HG02885 (cell line): ENCODE measurements around the gene FASN.

Source experiments
- ATAC-seq: cut with Tn5 transposase; IDR thresholded peaks from one replicate; pipeline ENCODE4 v1.9.1; 2021; ENCODE audit warnings: mild to moderate bottlenecking; ENCODE audit not compliant: unreplicated experiment, poor library complexity

FASN gene

DNA sequence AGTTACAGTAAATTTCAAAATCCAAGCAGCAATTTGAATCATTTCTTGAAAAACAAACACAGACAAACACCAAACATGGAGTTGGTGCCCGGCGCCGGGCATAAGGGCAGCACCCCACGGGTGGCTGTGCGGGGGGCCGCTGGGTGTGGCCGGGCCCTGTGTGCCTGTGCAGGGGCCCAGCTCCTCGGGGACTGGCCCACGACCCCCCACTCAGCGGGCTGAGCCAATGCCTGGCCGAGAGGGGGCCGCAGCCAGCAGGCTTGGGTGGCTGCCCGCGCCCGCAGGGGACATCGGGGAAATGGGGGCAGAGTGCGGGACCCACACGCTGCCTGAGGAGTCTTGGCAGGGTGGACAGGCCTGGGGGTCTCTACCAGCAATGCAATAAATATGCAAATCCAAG is 19.6 kb downstream of the FASN start:
- ATAC-seq = no peak

DNA sequence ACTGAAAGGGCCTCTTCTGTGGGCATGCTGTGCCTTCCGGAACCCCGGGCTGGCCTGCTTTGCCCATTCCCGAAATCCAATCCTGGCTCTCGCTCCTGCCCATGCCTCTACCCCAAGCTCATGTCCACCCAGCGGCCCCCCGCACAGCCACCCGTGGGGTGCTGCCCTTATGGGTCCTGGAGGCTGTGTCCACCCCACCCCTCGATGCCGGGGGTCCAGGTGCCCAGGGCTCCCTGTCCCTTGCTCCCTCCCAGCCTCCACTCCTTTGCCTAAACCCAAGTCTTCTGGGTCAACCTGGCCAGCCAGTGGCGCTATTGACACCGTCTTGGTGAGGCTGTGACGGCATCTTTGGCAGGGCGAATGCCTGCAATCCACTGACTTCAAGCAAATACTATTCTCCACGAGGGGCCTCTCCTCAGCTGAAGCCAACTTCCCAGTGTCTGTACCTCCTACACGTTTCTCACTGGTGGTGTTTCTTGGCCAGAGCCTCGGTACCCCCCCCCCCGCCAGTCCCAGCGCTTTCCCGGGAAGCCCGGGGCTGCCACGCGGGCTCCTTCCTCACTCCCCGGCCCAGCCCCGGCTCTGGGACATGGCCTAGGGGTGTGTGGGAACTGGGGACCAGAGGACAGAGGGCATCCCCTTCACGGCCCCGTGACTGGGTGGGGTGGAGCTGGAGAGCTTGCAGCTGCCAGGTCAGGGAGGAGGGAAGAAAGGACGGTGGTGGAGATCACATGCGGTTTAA is 20.2 kb downstream of the FASN start:
- no peak for ATAC-seq

DNA sequence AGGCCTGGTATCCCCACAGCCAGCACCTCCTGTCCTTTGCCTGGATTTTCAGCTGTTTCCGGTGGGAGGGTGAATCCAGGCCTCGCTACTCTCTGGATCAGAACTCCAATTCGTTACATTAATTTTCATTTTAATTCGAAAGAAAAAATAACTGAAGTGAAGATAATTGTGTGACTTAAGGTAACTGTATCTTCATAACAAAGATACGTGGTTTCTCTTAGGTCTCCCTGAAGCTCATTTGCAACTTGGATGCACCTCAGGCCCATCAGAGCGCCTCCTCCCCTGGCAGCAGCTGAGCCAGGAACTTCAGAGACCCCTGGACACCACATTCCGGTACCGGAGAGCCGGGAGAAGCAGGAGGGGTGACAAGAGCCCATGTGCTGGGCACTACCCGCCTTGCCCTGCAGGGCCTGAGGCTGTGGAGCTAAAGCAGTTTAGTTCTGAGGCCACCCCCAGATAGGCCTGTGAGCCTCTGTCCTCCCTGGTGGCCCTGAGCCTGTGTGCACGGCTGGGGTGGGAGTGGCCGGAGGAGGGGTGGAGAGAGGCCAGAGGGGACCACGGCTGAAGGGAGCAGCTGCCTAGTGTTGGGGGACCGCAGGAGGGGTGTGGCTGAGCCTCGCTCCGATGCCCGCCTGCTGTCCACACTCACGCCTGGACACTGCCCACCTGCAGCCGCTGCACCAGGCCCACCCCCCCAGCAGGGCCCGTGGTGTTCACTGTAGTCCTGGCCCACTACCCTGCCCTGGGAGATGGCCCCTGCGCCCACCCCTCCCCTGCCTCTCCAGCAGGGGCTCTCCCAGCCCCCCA is 21.0 kb downstream of the FASN start:
- no peak for ATAC-seq

DNA sequence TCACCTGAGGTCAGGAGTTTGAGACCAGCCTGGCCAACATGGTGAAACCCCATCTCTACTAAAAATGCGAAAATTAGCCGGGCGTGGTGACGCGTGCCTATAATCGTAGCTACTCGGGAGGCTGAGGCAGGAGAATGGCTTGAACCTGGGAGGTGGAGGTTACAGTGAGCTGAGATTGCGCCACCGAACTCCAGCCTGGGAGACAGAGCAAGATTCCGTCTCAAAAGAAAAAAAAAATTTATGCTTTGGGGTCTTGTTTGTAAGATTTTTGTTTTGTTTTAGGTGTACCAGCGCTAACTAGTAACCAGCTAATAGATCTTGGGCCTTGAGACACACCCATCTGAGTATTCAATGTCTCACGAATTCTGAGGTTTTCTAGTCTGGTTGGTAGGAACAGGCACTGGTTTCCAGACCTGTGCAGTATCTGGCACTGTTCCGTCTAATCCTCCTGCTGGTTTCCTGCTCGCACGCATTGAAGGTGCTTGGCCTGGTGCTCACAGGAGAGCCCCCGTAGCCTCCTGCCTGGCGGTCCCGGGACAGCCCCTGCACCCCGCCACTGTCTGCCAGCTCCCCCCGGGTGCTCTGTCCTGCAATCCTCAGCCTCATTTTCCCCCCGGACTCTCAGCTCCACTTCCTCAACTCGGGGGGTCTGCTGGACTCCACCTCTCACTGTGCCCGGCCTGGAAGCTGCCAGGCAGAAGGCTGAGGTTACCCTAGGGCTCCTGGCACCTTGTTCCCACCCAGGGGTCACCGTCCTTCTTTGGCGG is 21.8 kb downstream of the FASN start:
- ATAC-seq = no peak

DNA sequence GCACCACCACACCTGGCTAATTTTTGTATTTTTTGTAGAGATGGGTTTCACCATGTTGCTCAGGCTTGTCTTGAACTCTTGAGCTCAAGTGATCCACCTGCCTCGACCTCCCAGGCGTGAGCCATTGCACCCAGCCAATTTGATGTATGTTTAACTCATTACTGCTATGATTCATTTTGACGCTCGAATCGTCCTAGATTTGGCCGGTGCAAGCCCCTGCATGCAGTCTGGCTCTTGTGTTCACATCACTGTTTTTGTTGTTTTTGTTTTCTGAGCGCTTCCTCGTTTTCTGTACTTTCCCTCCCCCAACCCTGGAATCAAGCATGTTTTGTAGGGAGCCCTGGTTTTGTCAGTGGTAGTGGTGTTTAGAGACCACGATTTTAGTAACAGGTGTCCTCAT is 24.6 kb downstream of the FASN start:
- ATAC-seq = no peak

DNA sequence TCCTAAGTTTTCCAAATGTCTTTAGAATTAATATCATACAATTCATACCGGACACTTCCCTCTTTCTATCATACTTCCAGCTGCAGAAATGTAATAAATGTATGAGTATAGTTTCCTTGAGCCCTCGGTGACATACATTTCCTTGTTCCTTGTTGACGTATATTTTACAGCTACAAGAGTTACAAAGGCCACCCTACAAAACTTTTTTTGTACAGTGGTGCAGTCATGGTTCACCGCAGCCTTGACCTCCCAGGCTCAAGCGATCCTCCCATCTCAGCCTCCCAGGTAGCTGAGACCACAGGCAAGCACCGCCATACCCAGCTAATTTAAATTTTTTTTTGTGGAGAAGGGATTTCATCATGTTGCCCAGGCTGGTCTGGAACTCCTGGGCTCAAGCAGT is 25.2 kb downstream of the FASN start:
- ATAC-seq = no peak

DNA sequence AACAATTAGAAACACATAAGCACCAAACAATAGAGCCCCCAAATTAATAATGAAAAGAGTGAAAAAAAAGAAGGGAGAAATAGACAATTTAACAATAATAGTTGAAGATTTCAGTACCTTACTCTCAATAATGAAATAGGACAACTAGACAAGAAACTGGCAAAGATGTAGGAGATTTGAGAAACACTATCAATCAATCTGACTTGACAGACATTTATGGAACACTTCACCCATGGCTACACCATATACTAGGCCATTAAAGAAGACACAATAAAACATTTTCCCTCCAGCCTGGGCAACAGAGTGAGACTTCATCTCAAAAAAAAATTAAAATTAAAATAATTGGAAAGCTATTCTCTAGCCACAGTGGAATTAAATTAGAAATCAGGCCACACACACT is 27.4 kb downstream of the FASN start:
- no peak for ATAC-seq

DNA sequence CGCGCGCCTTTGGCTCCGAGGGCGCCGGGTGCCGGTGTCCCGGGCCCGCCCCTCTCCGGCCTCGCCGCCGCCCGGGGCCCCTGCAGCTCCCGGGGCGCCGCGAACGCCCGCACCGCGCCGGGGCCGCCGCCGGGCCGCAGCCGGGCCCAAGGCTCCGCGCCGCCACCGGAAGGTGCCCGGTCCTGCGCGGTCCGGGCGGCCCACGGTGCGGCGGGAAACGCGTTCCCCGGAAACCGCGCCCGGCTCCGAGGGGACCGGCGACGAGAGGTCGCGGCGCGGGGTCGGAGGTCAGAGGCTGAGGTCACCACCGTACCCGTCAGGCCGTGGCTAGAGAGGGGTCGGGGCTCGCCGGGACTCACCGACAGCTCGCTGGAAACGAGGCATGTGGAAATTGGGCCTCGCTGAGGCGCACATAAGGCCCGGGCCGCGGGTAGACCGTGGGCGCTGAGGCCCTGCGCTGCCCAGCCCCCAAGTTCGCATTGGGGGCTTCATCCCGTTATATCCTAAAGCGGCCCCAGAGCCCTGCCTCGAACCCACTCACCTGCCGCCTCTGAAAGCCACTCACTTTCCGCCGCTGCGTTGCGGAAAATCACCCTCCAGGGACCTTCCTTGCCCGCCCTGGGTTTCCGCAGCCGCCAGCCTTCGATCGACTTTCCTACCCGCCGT is 32.3 kb downstream of the FASN start, which contains the start of gene DUS1L:
Gene DUS1L (minus strand): TSS at position 167 of the 666 bp plus-strand sequence. CDS start 745 bp downstream, outside the sequence.
- peak; percentile 78 for ATAC-seq

DNA sequence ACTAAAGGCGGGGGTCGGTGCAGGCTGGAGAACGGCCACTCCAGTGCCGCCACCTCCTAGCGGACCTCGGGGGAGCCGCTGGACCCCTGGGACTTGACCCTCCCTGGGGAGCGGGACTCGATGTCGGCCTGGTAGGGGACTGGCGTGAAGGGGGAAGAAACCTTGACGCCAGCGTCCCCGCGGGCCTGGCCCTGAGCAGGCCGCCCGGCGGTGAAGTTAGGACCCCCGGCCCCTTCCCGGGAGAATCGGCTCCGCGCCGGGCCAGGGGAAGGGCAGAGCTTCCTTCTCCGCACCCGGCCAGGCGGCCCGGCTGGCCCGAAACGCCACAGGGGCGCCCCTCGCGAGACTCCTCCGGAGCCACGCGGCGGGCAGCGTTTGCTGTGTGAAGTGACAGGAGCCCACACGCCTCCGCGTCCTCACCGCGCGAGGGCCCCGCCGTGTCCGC is 32.8 kb downstream of the FASN start:
- ATAC-seq = peak; percentile 43

DNA sequence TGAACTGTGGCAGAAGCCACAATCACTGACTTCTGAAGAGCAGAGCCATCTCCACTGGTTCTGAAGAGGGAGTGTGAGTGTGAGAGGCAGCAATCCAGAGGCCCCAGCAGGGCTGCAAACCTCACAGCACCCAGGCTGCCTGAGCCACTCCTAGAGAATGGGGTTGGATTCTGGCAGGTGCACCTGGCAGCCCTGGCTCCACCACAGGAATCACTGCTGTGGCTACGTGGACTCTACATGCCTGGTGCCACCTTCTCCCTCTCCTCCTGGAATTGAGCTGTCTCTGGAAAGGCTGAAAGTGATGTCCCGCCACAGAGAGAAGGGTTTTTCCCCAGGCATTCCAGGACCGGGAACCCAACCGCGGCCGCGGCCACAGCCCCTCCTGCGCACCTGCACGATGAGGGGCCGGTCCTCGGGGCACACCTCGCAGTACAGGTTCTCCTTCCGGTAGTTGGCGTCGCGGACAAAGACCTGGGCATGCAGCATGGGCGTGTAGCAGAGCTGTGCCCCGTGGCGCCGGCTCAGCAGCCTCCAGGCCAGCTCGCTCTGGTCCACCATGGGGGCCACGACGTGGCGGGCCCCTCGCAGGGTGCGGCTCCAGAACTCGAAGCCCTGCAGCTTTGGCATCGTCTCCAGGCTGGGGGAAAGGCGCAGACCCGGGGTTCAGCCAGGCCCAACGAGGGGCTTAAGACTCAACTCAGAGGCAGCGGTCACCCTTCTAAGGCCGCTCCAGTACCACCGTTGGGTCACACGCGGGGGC is 33.4 kb downstream of the FASN start:
- no peak for ATAC-seq

DNA sequence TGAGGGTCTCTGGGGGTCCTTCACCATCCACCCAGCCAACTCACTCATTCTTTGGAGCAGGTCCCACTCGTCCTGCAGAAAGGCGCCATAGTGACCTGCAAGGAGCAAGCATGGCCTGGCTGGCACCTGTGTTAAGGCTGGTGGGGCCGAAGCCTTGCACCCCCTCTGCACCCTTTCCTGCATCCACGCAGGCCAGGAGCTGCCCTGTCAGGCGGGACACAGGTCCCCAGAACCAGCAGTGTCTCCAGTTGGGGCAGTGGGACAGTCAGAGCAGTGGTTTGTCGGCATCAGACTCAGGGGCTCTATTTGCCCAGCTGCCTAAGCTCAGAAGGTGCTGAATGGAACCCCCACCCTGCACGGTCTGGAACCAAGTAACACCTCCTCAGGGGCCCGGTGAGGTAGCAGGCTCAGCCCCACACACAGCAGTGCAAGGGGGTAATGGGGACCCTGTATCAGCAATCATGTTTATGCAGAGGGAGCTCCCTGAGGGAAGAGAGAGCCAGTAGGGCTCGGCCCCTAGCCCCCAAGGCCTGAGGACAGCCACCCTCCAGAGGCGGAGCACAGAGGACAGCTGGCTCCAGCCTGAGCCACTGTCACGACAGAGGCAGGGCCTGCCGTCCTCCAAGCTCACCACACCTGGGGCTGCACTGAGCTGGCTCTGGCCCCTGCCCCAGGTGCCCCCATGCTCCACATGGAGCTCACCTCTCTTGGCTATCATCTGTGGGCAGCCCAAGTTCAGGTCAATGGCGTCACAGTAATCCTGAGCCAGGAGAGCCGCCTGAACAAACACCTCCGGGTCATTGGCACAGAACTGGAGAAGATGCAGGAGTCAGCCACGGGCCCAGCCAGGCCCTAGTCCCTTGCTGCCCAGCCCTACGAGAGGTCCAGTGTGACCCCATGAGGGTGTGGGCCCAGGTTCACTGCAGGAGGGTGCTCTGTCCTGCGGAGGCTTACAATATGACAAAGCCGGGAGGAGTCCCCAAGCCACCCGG is 34.3 kb downstream of the FASN start:
- no peak for ATAC-seq

DNA sequence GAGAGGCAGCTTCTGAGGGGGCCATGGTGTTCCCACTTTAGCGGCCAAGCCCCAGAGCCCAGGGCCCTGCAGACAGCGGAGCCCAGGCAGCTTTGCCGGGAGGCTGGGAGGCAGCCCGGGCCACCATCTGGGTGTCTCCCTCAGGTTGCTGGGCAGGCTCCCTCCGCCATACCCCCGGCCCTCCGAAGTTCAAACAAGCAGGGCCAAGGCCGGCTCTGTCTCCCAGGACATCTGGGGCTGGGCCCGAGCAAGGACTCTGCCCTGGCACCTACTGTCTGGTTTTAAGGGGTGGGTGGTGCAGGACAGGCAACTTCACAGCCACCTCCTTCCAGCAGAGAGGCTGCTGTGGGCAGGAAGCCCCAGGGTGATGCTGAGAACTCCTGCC is 35.1 kb downstream of the FASN start:
- ATAC-seq = no peak

DNA sequence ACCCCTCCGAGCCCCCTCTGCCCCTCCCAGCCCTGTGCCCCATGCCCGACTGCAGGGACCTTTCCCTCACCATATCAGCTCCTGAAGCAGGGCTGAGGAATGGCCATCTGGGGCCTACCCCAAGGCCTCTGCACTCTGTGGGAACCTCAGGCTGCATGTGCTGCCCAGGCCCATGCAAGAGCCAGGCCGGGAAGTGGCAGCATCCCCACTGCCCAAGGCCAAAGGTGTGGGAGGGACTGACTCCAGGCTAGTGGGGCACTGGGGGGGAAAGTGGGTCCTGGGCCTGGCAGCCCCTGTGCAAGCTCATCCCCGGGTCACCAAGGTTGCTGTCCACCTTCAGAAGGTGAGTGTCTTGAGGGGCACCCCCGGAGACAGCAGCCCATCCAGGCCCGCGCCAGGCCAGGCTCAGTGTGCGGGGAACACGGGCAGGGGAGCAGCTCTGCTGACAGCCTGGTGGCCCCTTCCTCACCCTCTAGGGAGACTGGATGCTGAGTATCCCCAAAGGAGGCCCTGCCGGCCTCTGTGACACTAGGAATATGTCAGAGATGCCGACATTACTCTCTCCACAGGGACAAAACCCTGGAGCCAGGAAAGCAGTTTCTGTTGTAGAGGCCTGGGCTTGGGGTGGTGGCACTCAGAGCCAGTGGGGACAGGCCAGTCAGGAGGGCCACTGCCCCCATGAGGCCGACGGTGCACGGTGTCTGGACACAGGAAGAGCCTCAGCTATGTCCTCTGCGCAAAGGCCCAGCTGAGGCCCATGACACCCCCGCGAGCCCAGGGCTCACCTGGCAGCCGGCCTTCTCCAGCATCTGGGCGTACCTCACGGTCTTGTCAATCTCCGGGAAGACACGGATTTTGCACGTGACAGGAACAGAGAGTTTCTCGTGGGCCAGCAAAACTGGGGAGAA is 35.7 kb downstream of the FASN start:
- ATAC-seq = no peak

DNA sequence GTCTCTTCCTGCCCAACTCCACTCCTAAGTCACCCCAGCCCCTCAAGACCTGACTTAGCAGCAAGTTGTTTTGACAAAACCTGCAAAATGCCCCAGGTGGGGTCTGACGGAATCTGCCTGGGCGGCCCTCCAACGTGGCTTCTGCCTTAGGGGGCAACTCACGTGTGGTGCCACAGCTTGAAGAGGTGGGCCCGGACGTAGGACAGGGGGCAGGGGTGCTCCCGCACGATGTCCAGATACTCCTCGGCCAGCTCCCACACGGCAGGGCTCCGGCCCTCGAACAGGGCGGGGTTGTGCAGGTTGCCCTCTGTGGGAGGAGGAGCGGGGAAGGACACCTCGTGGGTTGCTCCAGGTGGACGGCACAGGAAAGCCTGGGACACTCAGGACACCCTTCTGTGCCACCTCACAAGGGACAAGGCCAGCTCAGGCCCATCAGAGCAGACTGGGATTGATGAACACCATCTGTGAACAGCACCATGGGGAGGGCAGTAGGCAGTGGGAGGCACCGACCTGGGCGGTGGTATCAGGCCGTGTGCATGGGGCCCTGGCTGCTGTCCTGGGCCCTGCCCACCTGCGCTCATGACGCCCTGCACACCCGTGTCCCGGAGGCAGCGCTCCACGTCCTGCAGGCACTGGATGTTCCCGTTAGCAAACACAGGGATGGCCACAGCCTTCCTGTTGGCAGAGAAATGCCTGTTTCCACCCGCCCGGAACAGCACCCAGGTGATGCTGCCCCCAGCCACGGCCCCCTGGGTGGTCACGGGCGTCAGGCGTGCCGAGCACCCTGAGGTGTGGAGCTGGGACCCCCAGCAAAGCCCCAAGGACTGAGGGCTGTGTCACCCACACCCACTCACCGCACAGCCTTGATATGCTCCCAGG is 36.8 kb downstream of the FASN start:
- no peak for ATAC-seq

DNA sequence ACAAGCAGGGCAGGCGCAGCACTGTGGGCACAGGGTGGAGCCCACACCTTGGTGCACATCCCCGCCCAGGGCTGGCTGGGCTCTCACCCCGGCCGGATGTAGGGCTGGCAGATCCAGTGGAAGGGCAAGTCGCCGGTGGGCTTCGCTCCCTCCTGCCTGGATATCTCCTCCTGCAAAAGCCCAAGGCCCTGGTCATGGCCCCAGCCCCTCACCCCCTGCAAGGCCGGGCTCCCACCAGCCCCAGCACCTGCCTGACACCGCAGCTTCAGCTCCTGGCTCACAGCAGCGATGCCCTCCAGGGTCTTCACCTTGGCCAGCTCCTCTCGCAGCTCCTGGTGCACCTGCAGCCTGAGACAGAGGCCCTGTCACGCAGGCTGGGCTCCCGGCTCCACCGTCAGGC is 37.4 kb downstream of the FASN start:
- no peak for ATAC-seq

DNA sequence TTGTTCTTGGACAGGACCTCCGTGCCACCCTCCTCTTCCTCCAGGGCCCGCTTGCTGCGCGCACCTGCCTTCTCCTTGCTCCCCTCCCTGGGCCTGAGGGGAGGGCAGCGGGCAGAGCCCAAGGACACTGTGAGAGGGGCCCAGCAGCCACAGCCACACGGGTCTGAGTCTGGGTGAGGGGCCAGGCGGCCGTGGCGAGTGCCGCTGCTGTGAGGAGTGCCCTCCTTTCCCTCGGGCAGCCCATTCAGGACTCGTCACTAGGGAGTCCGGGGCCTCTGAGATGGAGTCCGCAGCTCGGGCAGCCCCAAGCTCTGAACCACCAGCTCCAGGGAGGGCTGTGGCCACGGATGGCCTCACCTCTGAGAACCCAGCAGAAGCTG is 38.0 kb downstream of the FASN start:
- no peak for ATAC-seq
